GM15510 (cell line): ENCODE data around the gene RAMP3.

ENCODE experiments used
- POLR2A ChIP-seq: IDR thresholded peaks from 3 replicates; pipeline ENCODE4 v1.6.1; 2011; ENCODE audit warnings: borderline replicate concordance; ENCODE audit not compliant: insufficient read length; ENCODE audit errors: extremely low read depth

RAMP3 gene

DNA sequence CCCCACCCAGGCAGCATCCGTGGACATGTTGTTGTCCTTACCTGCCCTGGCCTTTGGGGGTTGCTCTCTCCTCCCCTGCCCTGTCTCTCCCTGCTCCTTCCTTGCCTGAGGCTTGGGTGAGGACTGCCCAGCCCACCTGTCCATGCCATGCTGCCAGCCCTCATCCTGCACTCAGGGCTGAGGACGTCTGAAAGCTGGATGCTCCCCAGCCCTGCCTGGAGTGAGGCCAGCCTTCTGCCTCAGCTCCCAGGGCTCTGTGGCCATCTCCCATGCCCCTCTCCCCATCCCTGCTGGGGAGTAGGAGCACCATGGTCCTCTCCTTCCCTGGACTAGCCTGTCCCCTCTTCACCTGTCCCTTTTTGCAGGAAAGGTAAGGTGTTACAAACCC, 68.4 kb downstream of the RAMP3 start:
- no peak for TF ChIP-seq POLR2A

DNA sequence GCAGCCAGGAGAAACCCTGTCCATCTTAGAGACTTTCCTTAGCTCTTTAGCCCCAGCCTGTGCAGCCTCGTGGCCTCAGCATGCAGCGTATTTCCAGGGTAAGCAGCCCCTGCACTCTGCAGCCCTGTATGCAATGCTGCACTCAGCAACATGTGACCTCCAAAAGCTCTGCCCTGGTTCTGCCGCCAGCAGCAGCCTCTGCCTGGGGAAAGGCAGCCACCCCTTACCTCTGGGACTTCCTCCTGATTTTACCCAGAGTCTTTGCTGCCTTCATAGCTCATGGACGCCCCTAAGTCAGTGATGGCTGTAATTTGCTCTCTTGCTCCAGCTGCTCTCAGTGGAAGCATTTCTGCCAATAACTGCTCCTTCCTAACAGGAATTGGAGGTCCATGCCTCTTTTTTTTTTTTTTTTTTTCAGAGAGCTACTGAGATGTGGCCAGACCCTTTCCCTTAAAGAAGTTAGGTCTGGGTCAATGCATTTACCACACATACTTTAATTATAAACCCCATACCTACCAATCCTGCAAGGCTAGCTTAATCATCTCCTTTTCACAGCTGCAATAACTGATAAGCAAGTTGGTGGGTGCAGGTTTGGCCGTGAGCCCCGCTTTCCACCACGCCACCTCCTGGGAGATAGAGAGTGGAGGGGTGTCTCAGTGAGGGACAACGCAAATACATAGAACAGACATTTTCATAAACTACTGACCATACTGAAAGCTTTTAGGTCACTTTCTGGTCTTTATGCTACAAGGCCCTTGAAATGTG, 71.7 kb downstream of the RAMP3 start:
- TF ChIP-seq POLR2A, result no peak

DNA sequence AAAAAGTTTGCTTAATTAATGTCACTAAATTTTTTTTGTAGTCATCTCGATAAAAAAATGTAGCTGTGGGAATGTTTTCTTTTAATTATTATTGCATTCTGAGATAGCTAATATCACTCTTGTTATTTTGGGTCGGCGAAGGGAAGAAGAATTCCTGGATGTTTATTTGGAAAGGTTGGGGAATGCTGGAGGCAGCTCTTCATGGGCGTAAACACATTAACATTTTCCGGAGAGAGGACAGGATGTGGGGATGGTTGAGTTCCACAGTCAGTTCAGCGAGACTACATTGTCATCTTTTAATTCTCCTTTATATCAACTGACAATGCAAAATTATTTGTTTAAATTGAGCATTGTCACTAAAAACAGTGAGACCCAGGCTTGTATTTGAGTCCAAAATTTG, 72.5 kb downstream of the RAMP3 start:
- no peak for TF ChIP-seq POLR2A

DNA sequence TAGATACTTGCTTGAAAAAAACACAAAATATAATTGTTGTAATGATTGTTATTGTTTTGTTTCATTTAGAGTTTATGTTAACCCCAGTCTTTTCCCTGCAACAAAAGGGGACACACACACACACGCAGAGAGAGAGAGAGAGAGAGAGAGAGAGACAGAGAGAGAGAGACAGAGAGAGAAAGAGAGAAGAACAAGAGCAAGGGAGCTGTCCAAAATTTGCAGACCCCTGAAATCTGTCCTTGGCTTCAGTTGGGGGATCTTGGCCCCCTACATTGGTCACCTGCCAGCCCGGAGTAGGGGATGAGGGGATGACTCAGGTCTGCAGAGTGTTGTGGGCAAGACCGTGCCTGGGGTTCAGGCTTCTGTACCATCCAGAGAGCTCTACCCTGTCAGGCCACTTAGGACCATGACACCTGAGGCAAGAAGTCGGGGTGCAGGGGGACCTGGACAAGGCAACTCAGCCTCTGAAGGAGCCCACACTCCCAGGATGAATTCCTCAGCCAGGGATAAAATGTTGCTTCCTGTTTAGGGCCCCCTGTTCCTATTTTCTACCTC, 73.1 kb downstream of the RAMP3 start:
- no peak for TF ChIP-seq POLR2A

DNA sequence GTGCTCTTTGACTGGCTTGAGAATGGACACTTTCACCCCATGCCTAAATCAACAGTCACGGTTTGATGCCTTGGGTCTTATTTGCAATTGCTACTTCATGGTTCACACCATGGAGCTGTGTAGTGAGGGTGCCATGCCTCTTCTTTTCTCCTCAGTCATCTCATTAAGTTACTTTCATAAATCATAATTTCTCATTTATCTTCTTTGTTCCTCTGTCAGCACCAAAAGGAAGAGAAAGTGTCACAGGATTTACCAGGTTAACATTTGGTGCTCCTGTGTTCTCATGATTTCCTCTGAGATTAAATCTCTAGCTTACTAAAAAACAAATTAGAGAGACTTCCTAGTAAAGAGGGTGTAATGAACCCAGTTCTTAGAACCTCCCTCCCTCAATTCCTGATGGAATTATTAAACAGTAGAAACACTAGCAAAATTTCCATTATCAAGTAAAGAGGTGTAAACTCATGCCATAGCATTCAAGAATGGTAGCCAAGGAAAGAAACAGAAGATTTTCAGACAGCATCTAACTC, 75.7 kb downstream of the RAMP3 start:
- no peak for TF ChIP-seq POLR2A
